HPDE6-E6E7 (cell line): ENCODE results near the gene SLC6A19.

Source experiments
- DNase-seq: peaks from one replicate; pipeline ENCODE4 v3.0.0; 2011; ENCODE audit warnings: missing footprints; ENCODE audit errors: extremely low spot score

Gene SLC6A19

DNA sequence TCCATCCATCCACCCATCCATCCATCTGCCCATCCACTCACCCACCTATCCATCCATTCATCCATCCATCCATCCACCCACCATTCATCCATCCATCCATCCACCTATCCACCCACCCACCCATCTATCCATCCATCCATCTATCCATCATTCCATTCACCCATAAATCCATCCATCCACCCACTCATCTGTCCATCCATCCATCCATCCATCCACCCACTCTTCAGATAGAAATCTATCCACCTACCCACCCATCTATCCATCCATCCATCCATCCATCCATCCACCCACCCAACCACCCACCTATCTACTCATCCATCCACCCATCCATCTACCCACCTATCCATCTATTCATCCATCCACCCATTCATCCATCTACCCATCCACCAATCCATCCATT, 35.0 kb upstream of the SLC6A19 start:
- DNase-seq: no peak

DNA sequence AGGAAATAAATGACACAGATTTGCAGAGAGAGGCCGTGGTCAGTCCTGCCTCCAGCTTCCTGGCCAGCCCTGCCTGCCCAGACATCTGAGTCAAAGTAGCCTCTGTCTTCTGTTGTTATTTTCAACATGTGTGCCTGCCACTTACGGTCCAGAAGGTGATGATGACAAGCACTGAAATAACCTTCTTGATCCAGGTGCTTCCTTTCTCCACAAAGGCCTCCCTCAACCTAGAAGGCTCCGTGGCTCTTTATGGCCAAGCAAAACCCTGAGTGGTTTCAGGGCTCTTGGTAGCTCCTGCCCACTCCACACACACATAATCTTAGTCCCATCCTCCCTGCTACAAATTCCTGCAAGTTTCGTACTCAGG, 34.1 kb upstream of the SLC6A19 start:
- no peak for DNase-seq

DNA sequence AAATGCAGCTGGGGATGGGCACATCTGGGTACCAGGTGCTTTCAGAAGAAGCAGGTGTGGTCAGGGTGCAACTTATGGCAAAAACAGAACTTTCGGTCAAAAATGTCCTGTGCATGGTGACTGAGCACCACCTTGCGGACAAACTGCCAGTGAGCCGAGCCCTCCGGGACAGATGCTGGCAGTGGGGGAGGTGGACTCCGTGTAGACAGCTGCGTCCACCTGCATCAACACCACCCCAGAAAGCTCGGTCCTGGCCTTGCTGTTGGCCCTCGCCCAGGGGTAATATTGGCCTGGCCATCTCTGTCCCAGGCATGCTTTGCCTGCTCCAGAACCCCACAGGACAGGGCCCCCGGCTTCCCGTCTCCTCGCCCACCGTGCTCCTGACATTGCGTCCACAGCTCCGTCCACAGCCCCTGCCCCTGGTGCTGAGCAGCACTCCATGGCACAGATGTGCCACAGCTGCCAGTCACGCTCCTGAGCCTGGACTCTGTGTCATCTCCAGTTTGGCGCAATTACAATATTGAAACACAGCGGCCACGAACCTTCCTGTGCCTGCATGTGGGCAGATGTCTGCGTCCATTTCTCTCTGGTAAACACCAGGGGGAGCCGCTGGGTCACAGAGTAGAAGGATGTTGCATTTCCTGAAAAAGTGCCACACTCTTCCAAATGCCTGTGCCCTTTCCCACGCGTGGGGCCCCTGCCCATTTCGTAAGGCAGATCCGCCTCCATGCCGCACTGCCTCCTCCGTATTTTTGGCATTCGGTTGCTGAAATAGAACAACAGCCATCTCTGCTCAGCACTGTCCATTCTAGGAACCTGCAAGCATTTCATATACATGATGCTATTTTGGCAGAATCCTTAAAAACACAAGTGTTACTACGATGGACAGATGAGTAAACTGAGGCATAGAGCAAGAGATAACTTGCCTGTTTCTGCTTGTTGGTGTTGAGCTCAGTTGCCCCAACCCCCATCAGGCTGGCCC, 33.4 kb upstream of the SLC6A19 start:
- DNase-seq: peak; percentile 78

DNA sequence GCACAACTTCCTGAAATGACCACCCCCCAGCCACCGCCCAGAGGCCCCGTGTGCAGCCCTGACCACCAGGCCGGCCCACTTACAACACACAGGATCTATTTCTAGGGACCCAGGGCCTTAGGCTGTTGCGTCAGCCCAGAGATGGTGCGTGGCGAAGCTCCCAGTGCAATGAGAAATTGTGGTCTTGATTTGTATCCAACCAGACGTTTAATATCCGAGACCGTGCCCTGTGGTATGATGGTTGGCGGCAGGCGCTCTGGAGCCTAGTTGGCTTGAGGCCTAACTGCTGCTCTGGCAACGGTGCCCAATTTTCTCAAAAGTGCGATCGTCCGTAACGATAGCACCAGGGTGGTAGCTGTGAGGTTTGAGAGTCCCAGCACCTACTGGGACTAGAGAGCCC, 32.6 kb upstream of the SLC6A19 start:
- DNase-seq: no peak

DNA sequence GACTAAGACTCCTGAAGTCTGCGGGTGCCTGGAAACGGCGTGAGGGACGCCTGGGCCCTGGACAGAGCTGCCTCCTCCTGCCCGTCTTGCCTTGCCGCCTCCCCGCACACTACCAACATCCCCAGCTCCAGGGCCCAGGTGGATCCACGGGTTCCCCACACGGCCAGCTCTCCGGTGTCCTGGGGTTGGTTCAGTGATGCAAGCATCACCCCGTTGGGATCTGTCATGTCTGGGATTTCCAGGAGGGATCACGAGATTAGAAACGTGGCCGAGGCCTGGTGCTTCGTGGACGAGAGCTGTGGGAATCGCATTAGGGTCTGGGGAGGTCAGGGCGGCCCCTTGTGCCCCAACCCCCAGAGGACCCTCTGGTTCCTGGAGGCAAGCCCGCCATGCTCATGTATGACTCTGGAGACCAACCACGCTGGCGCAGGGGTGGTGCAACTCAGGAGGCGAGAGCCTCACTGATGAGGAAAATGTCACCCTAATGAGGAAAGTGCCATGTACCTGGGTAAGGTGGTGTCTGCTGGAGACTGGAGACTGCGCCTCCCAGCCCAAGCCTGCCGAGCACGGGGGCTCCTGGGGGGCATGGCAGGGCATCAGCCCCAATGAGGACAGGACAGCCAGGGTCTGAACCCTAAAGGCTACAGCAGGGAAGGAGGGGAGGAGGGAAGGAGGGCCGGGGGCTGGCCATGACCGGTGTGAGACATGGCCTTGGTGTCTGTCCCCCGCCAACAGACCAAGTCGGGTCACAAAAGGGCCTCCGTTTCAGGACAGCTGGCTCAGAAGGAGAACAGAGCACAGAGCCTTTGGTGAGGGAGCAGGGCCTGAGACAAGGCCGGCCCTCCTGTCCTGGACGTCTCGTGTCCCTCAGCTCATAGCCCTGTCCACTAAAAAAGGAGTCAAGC, 31.9 kb upstream of the SLC6A19 start:
- DNase-seq: no peak

DNA sequence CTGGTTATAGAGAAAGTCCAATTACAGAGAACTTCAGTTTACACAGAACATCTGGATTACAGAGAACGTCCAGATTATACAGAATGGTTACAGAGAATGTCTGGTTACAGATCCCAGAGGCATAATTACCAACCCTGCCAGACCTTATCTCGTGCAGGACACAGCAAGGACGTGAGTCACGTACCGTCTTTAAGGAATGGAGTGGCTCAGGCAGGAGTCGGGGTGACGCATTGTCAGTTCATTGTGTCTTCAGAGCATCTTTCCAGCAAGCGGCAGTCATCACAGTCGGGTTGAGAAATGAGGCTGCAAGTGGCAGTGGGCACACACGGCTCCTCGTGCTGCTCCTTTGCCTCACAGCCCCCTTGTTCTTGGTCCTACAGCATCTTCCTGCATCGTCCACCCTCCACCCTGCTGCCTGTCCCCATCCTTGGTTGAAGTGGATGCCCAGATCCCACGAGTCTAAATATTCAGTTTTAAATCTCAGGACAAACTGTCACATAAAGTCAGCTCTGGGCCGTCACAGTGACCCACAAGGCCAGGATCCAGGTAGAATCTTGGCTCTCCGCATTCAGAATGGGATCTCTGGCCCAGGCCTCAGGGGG, 30.0 kb upstream of the SLC6A19 start:
- DNase-seq: peak; percentile 20

DNA sequence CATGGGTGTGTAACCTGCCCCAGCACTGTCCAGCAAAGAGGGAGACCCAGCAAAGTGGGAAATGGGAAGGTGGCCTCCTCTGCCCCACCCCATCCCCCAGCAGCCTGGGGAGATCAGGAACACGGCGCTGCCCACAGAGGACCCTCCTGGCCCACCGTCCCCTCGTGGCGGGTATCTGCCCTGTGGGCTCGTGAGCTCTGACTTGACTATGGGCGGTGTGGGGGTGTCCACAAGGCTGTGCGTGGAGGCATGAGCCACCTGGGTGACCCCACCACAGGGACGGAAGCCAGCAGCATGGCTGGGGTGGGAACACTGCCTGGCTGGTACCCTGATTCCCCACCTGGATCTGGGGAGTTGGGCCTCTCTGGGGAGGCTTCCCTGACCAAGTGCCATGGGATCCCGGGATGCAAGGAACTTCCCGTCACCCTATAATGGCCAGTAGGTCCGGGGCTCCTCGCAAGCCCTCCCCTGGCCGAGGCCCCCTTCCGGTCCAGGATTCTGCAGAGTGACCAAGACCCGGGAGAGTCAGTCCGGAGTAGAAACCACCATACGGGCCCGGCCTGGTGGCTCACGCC, 29.3 kb upstream of the SLC6A19 start:
- no peak for DNase-seq

DNA sequence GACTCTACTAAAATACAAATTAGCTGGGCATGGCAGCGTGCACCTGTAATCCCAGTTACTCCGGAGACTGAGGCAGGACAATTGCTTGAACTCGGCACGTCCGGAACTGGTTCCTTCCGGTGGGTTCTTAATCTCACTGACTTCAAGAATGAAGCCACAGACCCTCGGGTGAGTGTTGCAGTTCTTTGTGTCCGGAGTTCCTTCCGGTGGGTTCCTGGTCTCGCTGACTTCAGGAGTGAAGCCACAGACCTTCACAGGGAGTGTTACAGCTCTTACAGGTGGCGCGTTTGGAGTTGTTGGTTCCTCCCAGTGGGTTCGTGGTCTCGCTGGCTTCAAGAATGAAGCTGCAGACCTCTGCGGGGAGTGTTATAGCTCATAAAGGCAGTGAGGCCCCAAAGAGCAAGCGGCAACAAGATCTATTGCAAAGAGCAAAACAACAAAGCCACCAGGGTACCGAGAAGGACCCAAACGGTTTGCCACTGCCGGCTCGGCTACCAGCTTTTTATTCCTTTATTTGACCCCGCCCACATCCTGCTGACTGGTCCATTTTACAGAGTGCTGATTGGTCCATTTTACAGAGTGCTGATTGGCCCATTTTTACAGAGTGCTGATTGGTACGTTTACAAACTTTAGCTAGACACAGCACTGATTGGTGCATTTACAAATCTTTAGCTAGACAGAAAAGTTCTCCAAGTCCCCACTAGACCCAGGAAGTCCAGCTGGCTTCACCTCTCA, 28.6 kb upstream of the SLC6A19 start:
- DNase-seq: no peak

DNA sequence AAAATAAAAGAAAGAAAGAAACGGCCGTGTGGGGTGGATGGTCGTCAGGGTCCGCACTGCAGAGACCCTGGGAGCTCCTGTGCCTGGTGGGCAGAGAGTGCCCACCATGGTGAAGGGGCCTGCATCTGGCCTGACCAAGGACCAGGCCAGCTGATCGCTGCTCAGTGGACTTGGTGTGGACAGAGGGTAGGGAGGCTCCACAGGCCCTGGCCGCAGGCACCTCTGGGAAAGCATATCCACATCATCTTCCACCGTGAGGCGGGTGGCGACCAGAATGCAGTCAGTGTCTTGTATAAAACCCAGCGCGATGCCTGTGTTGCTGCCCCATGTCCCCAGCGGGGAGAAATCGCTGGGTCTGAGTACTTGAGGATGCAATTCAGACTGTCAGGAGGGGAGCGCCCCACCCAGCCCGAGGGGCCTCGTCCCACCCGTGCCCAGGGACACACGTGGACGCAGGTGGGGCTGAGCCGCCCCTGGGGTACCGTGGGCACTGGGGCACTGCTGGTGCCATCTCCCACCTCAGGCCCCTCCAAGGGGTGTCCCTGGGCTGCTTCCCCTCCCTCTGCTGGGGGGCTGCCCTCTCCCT, 27.8 kb upstream of the SLC6A19 start:
- no peak for DNase-seq

DNA sequence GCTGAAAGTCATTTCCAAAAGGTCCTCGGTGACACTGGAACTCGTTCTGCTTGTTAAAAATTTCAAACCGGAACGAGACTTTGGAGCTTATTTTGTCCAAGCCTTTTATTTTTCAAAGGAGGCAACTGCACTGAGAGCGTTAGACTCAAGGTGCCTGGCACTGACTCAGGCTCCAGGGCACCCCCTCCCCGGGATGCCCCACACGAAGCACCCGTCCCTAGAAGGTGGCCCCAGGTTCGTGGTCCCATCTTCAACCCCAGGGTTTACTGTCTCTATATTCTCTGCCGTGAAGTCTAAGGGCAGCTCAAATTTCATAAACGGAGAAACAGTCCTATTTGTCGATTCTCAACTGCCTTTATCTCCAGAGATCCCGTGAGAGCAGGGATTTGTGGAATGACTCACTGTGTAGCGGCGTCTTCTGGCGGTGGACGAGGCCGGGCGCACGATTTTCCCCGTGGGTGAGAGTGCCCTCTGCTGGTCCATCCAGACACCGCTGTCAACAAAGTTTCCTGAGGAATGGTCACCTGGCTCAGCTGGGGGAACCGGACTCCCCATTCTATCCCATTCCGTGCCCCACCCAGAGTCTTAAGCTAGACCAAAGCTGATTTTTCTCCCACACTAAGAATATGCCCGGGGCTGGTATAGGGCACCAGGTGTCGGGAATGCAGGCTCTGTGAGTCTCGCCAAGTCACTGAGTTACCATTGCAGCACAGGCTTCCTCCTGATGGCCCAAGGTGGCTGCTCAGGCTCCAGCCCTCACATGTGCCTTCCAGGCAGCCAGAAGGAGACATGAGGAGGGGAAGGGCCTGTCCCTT, 27.1 kb upstream of the SLC6A19 start:
- DNase-seq: peak; percentile 44

DNA sequence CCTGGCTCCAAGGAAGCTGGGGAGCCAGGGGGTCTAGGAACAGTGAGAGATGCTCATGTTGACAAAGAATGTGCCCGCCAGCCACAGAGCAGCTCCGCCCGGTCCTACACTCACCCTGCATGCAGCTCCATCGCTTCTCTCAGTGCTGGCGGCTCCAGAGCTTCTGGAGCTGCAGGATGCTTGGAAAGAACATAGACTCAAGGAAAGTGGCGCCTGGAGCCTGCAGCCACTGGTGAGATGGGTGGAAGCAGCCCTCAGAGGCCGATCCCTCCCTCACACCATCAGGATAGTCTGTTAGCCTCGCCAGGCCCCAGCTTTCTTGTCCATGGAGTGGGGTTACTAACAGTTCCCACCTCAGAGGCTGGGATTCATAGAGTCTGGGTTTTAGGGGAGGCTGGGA, 26.4 kb upstream of the SLC6A19 start:
- no peak for DNase-seq

DNA sequence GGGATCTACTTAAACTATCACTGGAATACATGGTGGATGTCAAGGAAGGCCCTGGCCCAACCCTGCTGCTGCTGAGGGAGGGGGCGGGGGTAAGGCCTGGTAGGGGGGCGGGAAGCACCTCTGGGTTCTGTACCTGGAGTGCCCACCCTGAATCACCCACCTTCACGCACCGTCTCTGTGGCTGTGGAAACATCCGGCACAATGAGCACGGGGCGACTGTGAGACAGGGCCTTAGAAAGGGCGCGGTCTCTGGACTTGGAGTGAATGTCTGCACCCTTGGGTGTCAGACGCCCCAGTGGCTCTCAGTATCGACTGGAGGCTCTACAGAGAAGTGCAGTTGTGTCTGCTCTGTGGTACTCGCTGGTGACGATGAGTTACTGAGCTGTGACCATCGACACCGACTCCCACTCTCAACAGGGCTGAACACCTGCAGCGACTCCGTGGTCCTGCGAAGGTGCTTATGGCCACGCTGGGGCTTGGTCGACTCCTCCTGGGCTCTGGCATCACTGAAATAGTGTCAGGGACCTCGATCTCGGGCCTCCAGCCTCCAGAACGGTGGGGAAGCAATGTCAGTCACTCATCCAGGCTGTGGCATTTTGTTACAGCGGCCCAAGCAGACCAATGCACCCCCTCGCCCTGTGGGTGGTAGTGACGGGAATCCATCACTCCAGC, 25.5 kb upstream of the SLC6A19 start:
- DNase-seq: no peak

DNA sequence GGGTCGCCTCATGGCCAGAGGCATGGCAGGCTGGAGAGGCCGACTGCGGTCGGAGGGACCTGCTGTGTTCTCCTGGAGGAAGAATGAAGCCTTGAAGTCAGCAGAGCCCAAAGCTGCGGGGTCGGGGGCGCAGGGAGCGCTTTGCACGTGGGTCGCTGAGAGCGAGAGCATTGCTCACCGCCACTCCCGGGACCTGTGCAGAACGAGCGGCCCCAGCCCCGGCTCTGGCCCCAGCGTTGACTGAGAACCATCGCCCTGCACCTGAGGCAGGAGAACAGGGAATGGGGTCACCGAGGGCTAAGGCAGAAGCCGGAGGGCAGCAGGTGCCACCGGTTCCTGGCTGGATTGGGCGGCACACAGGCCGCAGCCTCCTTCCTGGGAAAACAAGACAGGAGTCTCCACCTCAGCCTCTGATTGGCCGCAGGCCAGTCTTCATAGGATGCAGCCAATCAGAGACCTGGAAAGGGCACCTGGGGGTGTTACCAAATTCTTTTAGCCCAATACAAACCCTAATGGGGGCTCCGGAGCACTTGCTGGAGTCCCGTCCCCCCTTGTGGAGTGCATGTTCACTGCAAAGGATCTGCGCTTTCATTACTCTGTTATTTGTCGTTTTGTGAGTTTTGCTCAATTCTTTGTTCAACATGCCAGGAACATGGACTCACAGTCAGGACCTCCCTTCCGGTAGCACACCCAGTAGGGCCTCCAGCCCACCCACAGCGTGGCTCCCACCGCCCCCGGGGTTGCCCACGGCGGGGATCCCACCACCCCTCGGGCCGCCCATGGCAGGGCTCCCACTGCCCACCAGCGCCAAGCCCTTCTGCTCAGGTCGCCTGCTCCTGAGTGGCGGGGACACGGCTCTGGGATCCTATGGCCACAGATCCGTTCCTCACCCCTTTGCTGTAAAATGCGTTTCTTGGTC, 24.7 kb upstream of the SLC6A19 start:
- DNase-seq: no peak

DNA sequence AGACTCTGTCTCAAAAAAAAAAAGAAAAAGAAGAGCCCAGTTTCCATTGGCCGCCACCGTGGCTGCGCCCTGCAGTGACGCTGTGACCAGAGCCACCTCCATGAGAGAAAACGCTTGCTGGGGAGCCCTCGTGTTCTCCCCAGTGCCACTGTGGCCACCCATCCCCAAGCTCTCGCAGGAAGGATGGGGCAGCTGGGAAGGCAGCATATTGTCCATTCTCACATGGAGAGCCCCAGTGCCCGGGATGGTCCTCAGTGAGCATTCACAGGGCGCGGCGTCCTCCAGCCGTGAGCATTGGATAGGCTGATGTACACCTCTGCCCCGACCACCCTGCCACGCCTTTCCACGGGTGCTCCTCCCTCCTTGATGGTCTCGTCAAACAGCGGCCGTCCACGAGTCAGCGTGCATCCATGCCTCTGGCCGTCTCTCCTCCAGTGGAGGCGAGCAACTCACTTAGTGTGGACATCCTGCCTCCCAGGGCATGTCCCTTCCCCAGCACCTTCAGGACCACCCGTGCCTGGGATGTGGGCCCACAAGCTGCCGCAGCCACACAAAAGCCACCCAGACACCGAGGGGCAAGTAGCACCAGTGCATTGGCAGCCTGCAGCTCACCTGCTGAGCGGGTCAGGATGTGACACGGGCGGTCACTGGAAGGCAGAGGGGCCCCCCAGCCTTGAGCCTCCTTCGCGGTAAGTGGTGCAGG, 23.4 kb upstream of the SLC6A19 start:
- DNase-seq: no peak

DNA sequence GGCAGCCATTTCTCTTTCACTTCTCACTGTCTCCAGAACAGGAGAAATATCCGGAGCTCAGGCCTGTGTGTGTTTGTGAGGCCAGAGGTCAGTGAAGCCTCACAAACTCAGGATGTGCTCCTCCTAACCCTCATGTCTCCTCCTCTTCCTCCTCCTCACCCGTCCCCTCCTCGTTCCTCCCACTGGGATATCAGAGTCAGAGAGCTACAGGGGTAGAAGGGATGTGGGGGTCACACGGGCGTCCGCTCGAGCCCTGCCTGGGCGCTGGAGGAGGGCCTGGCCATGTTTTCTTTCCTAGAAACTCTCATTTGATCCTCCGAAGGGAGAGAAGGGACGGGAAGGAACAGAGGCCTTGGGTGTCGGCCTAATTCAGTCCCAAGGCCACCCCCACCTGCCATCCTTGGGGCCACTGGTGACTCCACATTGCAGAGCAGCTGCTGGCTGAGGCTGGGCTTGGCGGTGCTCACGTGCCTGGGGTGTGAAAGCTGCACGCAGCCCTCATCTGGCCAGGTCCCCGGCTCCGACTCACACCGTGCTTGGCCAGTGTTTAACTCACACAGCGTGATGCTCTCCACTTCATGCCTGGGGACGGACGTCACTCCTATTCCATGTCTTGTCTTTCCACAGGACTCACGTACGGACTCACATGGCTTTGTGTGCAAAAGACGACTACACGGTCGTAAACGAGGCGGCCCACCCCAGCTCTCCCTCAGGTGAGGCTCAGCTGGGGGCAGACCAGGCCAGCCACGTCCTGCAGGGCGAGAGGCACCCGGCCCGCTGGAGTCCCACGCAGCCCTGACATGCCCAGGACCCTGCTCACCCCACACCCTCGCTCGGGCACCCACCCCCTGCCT, 22.6 kb upstream of the SLC6A19 start:
- DNase-seq: no peak

DNA sequence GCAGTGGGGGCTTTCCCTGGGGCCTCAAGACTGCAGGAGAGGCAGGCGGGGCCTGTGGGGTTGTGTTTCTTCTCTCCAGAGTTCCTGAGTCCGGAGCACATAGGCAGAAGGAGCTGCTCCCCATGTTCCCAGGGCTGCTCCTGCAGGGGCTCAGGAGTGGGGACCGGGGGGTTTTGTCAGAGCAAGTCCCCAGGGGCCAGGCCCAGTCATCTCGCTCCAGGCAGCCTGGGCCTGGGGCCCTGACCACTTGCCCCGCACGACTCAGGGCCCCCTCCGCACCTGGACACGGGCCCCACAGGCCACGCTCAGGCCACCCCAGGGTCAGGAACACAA, 22.0 kb upstream of the SLC6A19 start:
- DNase-seq: no peak

DNA sequence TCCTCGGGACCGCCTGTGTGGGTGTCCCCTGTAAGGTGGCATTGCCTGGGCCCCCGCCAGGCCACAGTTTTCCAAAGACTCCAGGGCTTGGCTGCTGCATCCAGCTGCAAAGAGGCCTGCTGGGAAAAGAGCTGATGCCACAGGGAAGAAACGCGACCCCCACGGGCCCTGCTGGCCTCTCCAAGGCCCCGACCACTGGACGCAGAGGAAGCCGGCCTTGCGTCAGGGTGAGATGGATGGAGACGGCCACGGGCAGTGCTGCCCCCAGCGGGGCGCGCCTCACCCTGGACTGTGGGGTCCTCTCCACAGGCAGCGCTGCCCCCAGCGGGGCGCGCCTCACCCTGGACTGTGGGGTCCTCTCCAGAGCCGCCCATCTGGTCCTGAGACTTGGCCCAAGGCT, 21.3 kb upstream of the SLC6A19 start:
- DNase-seq: no peak
